Measurements from ENCODE around the gene TRAF3IP1. TPM values are rescaled to one million over a fixed set of nuclear protein-coding genes. Genes with fewer than 3 reads are reported as not detected.

Gene TRAF3IP1
- total RNA-seq, 1 donor from 2014 or later, result 20.8 TPM

GRCh38 chr2:238376884-238377391, 56.6 kb downstream of the TRAF3IP1 start:
- ATAC-seq (peak; percentile 82), DNase-seq (no peak)
- TF ChIP-seq, protein P1, sequence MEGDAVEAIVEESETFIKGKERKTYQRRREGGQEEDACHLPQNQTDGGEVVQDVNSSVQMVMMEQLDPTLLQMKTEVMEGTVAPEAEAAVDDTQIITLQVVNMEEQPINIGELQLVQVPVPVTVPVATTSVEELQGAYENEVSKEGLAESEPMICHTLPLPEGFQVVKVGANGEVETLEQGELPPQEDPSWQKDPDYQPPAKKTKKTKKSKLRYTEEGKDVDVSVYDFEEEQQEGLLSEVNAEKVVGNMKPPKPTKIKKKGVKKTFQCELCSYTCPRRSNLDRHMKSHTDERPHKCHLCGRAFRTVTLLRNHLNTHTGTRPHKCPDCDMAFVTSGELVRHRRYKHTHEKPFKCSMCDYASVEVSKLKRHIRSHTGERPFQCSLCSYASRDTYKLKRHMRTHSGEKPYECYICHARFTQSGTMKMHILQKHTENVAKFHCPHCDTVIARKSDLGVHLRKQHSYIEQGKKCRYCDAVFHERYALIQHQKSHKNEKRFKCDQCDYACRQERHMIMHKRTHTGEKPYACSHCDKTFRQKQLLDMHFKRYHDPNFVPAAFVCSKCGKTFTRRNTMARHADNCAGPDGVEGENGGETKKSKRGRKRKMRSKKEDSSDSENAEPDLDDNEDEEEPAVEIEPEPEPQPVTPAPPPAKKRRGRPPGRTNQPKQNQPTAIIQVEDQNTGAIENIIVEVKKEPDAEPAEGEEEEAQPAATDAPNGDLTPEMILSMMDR (IDR thresholded peaks at IDR 0.05), result no peak
- Histone ChIP-seq H3K9me3 (no peaks in the 10 kb centered on the region), H3K36me3 (no peaks in the 10 kb centered on the region), H3K27me3 (no peaks in the 10 kb centered on the region), H3K4me1 (peaks cover 18% of the 10 kb centered on the region), H3K27ac (no peak overlapping the region), H3K4me3 (no peak overlapping the region)
- intact Hi-C loops (cut with DNase I), result no loop called here

GRCh38 chr2:238378230-238379095, 58.1 kb downstream of the TRAF3IP1 start:
- intact Hi-C loops (cut with DNase I), result no loop called here
- H3K4me3 ChIP-seq, result no peak overlapping the region
- H3K27ac ChIP-seq, result no peak overlapping the region
- no peaks in the 10 kb centered on the region for H3K36me3 ChIP-seq
- H3K9me3 ChIP-seq, result no peaks in the 10 kb centered on the region
- no peaks in the 10 kb centered on the region for H3K27me3 ChIP-seq
- DNase-seq (no peak), ATAC-seq (no peak)
- H3K4me1 ChIP-seq, result peaks cover 18% of the 10 kb centered on the region
- TF ChIP-seq, protein P1 (IDR thresholded peaks at IDR 0.05), result no peak

- DNase-seq (no peak), ATAC-seq (peak; percentile 55)
- Histone ChIP-seq H3K4me3 (no peak overlapping the region), H3K27ac (no peak overlapping the region), H3K36me3 (no peaks in the 10 kb centered on the region), H3K9me3 (no peaks in the 10 kb centered on the region), H3K27me3 (no peaks in the 10 kb centered on the region), H3K4me1 (peaks cover 18% of the 10 kb centered on the region)
- TF ChIP-seq, protein P1 (IDR thresholded peaks at IDR 0.05), result no peak
- intact Hi-C loops (cut with DNase I), result no loop called here
Measured at GRCh38 chr2:238379096-238379810, 58.9 kb downstream of the TRAF3IP1 start.

DNA sequence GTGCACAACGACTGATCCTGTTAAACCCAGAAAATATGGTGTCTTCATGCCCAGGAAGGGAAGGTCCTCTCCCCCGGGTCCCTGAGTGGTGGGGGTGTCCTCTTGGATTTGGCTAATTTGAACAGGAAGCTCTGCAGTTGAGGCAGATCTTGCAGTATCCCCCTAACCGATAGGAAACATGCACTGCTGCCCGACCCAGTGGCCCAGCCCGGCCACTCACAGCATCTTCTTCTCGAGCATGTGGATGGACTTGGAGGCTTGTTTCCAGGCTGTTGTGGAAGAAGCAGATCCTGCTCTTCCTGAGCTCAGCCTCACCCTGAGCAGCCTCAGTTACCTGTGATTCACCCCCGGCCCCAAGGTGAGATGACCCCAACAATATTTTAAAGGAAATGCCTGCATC, 60.0 kb downstream of the TRAF3IP1 start:
- intact Hi-C loops (cut with DNase I), result no loop called here
- H3K4me1 ChIP-seq, result peaks cover 18% of the 10 kb centered on the region
- H3K27ac ChIP-seq, result no peak overlapping the region
- H3K4me3 ChIP-seq, result no peak overlapping the region
- ATAC-seq (no peak), DNase-seq (no peak)
- TF ChIP-seq, protein P1 (IDR thresholded peaks at IDR 0.05), result no peak
- H3K36me3 ChIP-seq, result no peaks in the 10 kb centered on the region
- no peaks in the 10 kb centered on the region for H3K27me3 ChIP-seq
- no peaks in the 10 kb centered on the region for H3K9me3 ChIP-seq

DNA sequence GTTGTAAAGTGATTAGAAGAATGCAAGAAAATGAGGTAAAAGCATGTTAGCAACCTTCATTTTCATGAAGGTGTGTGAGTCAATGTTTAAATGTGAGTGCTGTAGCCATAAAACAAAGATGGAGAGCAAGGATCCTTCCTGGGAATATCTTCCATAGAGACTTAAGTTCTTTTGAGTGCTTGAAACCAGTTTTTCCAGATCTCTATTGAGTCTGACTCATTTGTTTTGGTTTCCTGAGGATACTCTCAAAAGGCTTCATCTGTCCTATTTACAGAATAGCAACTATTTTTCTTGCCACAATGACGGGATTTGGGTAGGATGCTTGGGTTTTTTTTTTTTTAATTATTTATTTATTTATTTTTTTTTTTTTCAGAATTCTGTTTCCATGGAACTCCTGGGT, 60.5 kb downstream of the TRAF3IP1 start:
- Histone ChIP-seq H3K9me3 (no peaks in the 10 kb centered on the region), H3K4me3 (no peak overlapping the region), H3K27me3 (no peaks in the 10 kb centered on the region), H3K27ac (no peak overlapping the region), H3K4me1 (peaks cover 18% of the 10 kb centered on the region), H3K36me3 (no peaks in the 10 kb centered on the region)
- no peak for DNase-seq
- no peak for ATAC-seq
- TF ChIP-seq, protein P1 (IDR thresholded peaks at IDR 0.05), result no peak
- intact Hi-C loops (cut with DNase I), result no loop called here

All from upper lobe of right lung (tissue), 1 donor.